ENCODE measurements around the gene OTUD7B. TPM values are rescaled to one million over a fixed set of nuclear protein-coding genes. Genes with fewer than 3 reads are reported as not detected.
"Not testable (repeated sequence)": the region's sequence is repeated elsewhere in the genome, so short reads cannot be mapped to it uniquely, and the experiment has no call there.

OTUD7B gene
- total RNA-seq, 4 donors from 2014 or later = 34.1 to 49.6 (median 42.3) TPM

DNA sequence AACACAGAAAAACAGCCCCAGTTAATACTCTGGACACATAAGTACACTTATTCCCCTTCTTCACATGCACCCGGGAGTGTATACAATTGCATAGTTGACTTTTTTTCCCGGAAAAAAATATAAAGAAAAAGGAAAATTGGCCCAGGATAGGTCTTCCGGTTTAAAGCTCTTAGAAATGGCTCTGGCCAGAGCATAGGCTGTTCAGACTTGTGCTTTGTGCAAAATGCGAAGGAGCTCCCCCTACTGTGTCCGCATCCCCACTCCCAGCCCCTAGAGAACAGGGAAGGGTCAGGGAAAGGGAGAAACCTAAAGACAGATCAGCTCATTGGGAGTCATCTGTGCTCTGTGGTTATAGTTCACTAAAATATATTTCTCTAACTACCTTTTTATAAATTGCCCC lies 68.3 kb downstream of the OTUD7B start:
- WGBS, 2 donors (ENCODE audit: low coverage in 1 of 2) = 6 to 13% methylated on average over 3 to 5 of the region's 5 CpGs
- Histone ChIP-seq H3K27ac (peak overlapping the region in 2 of 4 donors; percentile 37 to 51), H3K27me3 (no peaks in the 10 kb centered on the region), H3K9me3 (no peaks in the 10 kb centered on the region), H3K36me3 (peaks cover 0 to 39% of the 10 kb centered on the region in 2 donors), H3K4me3 (no peak overlapping the region), H3K4me1 (peaks cover 3 to 36% (median 8%) of the 10 kb centered on the region in 3 donors)
- TF ChIP-seq EP300 (IDR thresholded peaks at IDR 0.05) (no peak), POLR2A (IDR thresholded peaks at IDR 0.05) (no peak)
- TF ChIP-seq, protein P1, sequence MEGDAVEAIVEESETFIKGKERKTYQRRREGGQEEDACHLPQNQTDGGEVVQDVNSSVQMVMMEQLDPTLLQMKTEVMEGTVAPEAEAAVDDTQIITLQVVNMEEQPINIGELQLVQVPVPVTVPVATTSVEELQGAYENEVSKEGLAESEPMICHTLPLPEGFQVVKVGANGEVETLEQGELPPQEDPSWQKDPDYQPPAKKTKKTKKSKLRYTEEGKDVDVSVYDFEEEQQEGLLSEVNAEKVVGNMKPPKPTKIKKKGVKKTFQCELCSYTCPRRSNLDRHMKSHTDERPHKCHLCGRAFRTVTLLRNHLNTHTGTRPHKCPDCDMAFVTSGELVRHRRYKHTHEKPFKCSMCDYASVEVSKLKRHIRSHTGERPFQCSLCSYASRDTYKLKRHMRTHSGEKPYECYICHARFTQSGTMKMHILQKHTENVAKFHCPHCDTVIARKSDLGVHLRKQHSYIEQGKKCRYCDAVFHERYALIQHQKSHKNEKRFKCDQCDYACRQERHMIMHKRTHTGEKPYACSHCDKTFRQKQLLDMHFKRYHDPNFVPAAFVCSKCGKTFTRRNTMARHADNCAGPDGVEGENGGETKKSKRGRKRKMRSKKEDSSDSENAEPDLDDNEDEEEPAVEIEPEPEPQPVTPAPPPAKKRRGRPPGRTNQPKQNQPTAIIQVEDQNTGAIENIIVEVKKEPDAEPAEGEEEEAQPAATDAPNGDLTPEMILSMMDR (IDR thresholded peaks at IDR 0.05) = peak in 1 of 4 experiments; percentile 57
- no peak for ATAC-seq

DNA sequence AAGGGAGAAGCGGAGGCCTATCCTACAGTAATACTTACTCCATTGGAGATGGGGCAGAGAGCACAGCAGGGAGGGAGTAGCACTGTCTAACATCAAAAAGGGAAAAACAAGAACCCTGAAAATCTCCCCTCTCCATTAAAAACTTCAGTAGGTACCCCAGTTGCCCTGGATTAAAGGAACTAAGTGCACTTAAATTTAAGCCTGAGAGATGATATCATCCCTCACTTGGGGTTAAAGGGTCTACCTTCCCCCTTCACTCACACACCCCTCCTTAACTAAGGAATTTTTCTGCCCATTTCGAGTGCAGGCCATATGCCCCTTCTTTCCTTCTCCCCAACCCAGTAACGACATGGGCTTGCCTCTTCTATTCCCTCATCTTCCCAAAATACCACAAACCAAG lies 70.1 kb downstream of the OTUD7B start:
- Histone ChIP-seq H3K4me3 (no peak overlapping the region), H3K27me3 (no peaks in the 10 kb centered on the region), H3K27ac (peak overlapping the region in 2 of 4 donors; percentile 81 to 87), H3K36me3 (peaks cover 0 to 21% of the 10 kb centered on the region in 2 donors), H3K4me1 (peaks cover 3 to 52% (median 15%) of the 10 kb centered on the region in 3 donors), H3K9me3 (no peaks in the 10 kb centered on the region)
- TF ChIP-seq POLR2A (IDR thresholded peaks at IDR 0.05) (no peak), POLR2AphosphoS5 (IDR thresholded peaks at IDR 0.05) (no peak), EP300 (IDR thresholded peaks at IDR 0.05) (no peak)
- TF ChIP-seq, protein P1 (IDR thresholded peaks at IDR 0.05) = no peak
- 94 to 100% methylated on average over 2 to 3 of the region's 3 CpGs for WGBS, 2 donors (ENCODE audit: low coverage in 1 of 2)
- ATAC-seq = no peak

DNA sequence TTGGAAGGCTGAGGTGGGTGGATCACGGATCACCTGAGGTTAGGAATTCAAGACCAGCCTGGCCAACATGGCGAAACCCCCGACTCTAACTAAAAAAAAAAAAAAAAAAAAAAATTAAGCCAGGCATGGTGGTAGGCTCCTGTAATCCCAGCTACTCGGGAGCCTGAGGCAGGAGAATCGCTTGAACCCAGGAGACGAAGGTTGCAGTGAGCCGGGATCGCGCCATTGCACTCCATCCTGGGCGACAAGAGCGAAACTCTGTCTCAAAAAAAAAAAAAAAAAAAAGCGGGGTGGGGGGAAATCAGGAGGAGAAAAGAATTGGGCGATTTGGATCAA lies 71.9 kb downstream of the OTUD7B start:
- 25 to 46% methylated on average over 2 to 10 of the region's 13 CpGs for WGBS, 2 donors (ENCODE audit: low coverage in 1 of 2)
- H3K27ac ChIP-seq = peak overlapping the region; percentile 73 to 87 (median 84)
- peaks cover 3 to 64% (median 16%) of the 10 kb centered on the region in 3 donors for H3K4me1 ChIP-seq
- H3K4me3 ChIP-seq = peak overlapping the region; percentile 34 to 40
- H3K27me3 ChIP-seq, H3K36me3 ChIP-seq, ATAC-seq, H3K9me3 ChIP-seq: not testable (repeated sequence)

DNA sequence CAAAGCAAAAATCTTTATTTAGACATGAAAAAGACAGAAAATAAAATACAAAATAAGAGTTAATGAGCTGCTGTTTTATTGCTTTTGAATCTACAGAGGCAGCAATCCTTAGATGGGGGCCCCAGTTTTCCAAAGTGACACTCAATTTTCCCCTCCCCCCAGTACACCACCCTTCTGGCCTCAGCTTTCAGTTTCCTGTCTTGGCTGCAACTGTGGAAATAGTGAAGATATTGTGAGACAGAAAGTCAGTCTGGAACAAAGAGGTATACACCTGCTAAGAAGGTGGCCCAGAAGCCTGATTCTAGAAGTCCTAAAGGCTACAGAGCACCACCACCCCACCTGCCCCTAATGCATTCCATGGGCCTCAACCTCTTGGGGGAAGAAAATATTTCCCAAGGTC lies 72.8 kb downstream of the OTUD7B start:
- TF ChIP-seq POLR2A (IDR thresholded peaks at IDR 0.05) (no peak), POLR2AphosphoS5 (IDR thresholded peaks at IDR 0.05) (no peak), EP300 (IDR thresholded peaks at IDR 0.05) (no peak)
- TF ChIP-seq, protein P1 (IDR thresholded peaks at IDR 0.05) = no peak
- no peaks in the 10 kb centered on the region for H3K27me3 ChIP-seq
- H3K4me3 ChIP-seq = no peak overlapping the region
- peaks cover 3 to 64% (median 16%) of the 10 kb centered on the region in 3 donors for H3K4me1 ChIP-seq
- peaks cover 0 to 8% of the 10 kb centered on the region in 2 donors for H3K36me3 ChIP-seq
- no peak for ATAC-seq
- peak overlapping the region; percentile 14 to 87 (median 66) for H3K27ac ChIP-seq
- no peaks in the 10 kb centered on the region for H3K9me3 ChIP-seq

DNA sequence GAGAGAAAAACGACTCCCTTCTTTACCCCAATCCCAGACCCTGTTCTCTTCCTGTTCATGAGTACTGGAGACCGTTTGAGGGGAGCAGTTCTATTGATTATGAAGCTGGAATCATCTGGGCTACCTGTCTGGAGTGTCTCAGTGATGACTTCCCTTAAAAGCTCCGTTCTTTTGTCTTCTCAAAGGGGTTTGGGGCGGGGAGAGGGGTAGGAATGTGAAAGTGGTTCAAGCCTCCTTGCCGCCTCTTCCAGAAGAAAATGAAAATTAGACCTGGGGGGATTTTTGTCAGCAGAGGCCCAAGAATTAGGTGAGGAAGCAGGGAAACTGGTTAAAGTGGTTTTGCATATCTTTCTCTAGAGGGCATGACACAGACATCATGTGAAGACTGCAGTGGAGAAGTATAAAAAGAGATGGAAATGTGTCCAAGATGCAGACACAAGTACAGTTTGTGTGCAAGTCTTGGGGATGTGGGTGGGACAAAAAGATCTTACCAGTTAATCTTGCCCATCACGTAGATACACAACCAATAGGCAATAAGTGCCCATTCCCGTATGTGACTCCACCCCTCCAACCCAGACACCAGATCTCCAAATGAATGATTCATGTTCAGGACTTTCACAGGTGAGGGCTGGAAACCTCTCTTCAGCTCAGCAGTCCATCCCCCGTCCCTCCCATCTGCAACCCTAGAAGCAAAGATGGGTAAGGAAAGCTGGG lies 73.4 kb downstream of the OTUD7B start:
- Histone ChIP-seq H3K36me3 (peaks cover 0 to 14% of the 10 kb centered on the region in 2 donors), H3K4me1 (peaks cover 3 to 62% (median 16%) of the 10 kb centered on the region in 3 donors), H3K9me3 (no peaks in the 10 kb centered on the region), H3K4me3 (peak overlapping the region; percentile 57 to 91), H3K27ac (peak overlapping the region; percentile 69 to 87 (median 80)), H3K27me3 (no peaks in the 10 kb centered on the region)
- WGBS, 2 donors (ENCODE audit: low coverage in 1 of 2) = 0 to 13% methylated on average over 2 to 8 of the region's 8 CpGs
- no peak for ATAC-seq
- TF ChIP-seq POLR2AphosphoS5 (IDR thresholded peaks at IDR 0.05) = no peak
- TF ChIP-seq EP300 (IDR thresholded peaks at IDR 0.05) = no peak
- no peak for TF ChIP-seq POLR2A (IDR thresholded peaks at IDR 0.05)
- TF ChIP-seq, protein P1 (IDR thresholded peaks at IDR 0.05) = peak in 1 of 4 experiments; percentile 21
